HG02759 (cell line): Measurements from ENCODE around the gene LRCH4.
A peak's percentile ranks its signal among the peaks of the same experiment; 100 is the strongest.
"Not testable (repeated sequence)": the region's sequence is repeated elsewhere in the genome, so short reads cannot be mapped to it uniquely, and the experiment has no call there.

ENCODE experiments used
- ATAC-seq: cut with Tn5 transposase; IDR thresholded peaks from one replicate; pipeline ENCODE4 v1.9.1; 2021; ENCODE audit warnings: mild to moderate bottlenecking, moderate library complexity; ENCODE audit not compliant: unreplicated experiment

The LRCH4 gene

GRCh38 chr7:100568176-100568895 lies 17.6 kb downstream of the LRCH4 start:
- no peak for ATAC-seq

- ATAC-seq = no peak
These were observed 18.2 kb downstream of the LRCH4 start for GRCh38 chr7:100567751-100568175.

- no peak for ATAC-seq
These were observed 18.7 kb downstream of the LRCH4 start for GRCh38 chr7:100567031-100567730.

GRCh38 chr7:100566018-100566531 lies 19.9 kb downstream of the LRCH4 start:
- no peak for ATAC-seq

GRCh38 chr7:100565133-100565571 lies 20.8 kb downstream of the LRCH4 start:
- no peak for ATAC-seq

GRCh38 chr7:100564405-100564804 lies 21.5 kb downstream of the LRCH4 start:
- ATAC-seq = not testable (repeated sequence)

GRCh38 chr7:100563809-100564400 lies 22.0 kb downstream of the LRCH4 start:
- peak; percentile 46 for ATAC-seq

- ATAC-seq = no peak
These were observed 22.8 kb downstream of the LRCH4 start for GRCh38 chr7:100563100-100563564.

GRCh38 chr7:100562195-100563099 lies 23.5 kb downstream of the LRCH4 start:
- ATAC-seq = no peak

GRCh38 chr7:100561491-100562194 lies 24.3 kb downstream of the LRCH4 start:
- ATAC-seq = no peak

- ATAC-seq = no peak
These were observed 26.8 kb downstream of the LRCH4 start for GRCh38 chr7:100559127-100559526.

GRCh38 chr7:100556541-100556940 lies 29.4 kb downstream of the LRCH4 start:
- no peak for ATAC-seq

GRCh38 chr7:100555701-100556100 lies 30.2 kb downstream of the LRCH4 start:
- ATAC-seq = no peak

- ATAC-seq = no peak
These were observed 32.9 kb downstream of the LRCH4 start for GRCh38 chr7:100553032-100553431.

GRCh38 chr7:100552532-100552931 lies 33.4 kb downstream of the LRCH4 start:
- ATAC-seq = no peak

GRCh38 chr7:100548446-100548845 lies 37.5 kb downstream of the LRCH4 start:
- not testable (repeated sequence) for ATAC-seq

GRCh38 chr7:100547872-100548271 lies 38.1 kb downstream of the LRCH4 start:
- no peak for ATAC-seq

GRCh38 chr7:100546926-100547800 lies 38.8 kb downstream of the LRCH4 start:
- no peak for ATAC-seq
